ENCODE data around the gene ENTPD1. TPM values are rescaled to one million over a fixed set of nuclear protein-coding genes. Genes with fewer than 3 reads are reported as not detected.
A peak's percentile ranks its signal among the peaks of the same experiment; 100 is the strongest.

The ENTPD1 gene
- total RNA-seq, 1 experiment from 2014 or later: 0.37 TPM

DNA sequence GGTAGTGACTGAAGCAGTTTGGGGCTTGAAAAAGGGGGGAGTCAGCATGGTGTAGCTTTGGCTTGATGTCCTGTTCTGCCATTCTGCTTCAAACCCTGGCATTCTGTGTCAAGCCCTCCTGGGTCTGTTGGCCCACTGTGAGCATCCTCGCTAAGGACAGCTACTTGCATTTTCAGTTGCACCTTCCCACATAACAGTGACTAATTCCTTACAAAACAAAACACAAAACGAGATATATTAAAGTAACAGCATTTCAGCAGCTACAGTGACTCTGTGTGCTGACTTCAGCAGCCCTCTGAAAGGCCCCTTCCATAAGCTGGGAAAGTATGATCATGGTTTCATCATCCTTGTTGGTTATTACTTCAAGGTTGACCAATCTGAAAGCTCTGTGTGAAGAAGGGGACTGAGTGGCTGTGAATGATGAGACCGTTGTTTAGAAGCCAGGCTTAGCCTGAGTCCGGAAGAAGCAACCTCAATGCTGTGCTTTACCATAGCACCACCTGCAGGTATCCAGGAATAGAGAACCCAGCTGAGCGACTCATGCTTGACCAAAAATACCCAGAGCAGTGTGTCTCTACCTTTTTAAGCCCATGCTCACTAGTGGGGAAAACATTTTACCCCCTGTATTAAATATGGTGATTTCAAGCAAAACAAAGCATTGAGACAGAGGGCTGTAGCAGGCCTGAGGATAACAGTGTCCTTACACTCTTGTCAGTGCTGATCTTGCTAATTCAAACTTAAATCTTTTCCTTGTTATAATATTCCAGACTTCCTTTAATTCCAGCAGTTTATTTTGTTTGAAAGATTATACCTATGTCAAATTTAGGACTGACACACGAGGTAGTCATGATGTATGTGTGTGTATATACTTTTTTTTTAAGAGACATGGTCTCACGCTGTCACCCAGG, 109.2 kb downstream of the ENTPD1 start:
- Histone ChIP-seq H3K79me2 (ENCODE audit: insufficient read depth, low read length) (no peaks in the 10 kb centered on the region), H3K9me2 (ENCODE audit: insufficient read depth) (no peaks in the 10 kb centered on the region), H3K27ac (ENCODE audit: low read depth, low read length) (no peak overlapping the region), H3K9ac (ENCODE audit: low read length) (no peak overlapping the region), H3K9me3 (ENCODE audit: control insufficient read depth in 1 of 2, insufficient read depth in 1 of 2, low read depth in 1 of 2, low read length in 2 of 2) (no peaks in the 10 kb centered on the region), H3K4me2 (ENCODE audit: low read length) (no peak overlapping the region), H3K27me3 (ENCODE audit: insufficient read depth, low read length) (no peaks in the 10 kb centered on the region), H3K4me1 (ENCODE audit: control insufficient read depth in 1 of 2, insufficient read depth in 2 of 2, low read length in 2 of 2) (no peaks in the 10 kb centered on the region), H3K36me3 (ENCODE audit: control insufficient read depth in 1 of 2, insufficient read depth in 2 of 2, low read length in 2 of 2) (no peaks in the 10 kb centered on the region), H4K20me1 (ENCODE audit: insufficient read depth) (no peaks in the 10 kb centered on the region), H3K4me3 (replicated peaks in 1 of 2; ENCODE audit: low read depth in 1 of 2, low read length in 2 of 2) (no peak overlapping the region), H2AFZ (ENCODE audit: low read depth, low read length, poor library complexity, severe bottlenecking) (no peak overlapping the region)
- BruUV-seq (replicated peaks): no TSS peak
- intact Hi-C loops (cut with micrococcal nuclease): loop anchor here (1.0 kb wide), 1 partner anchor 171 kb away; no protein-coding TSS in a partner anchor
- RAD21 ChIA-PET (ENCODE audit: low non-redundant PET in 1 of 2, low total read pairs in 2 of 2, uncharacterized antibody in 2 of 2, unreplicated experiment in 2 of 2): interaction anchor here (1.3 to 2.1 kb wide), 3 partner anchors 171 to 490 kb away, joined by 4 to 7 read pairs (median 6); partner anchors contain the start of gene TCTN3 (in 2 of the 2)
- DNase-seq (ENCODE audit: low read depth, low spot score) (peak; percentile 48), ATAC-seq (peak; percentile 98)
- CTCF ChIA-PET: interaction anchor here (0.5 to 4.8 kb wide), 5 partner anchors 8 to 188 kb away, joined by 3 to 38 read pairs (median 4); partner anchors contain the start of gene TCTN3
- POLR2A ChIA-PET: interaction anchor here (2.2 kb wide), 1 partner anchor 172 kb away, joined by 7 read pairs; the partner anchor contains the start of gene TCTN3
- peak; percentile 23; the same call in 1 of the 2 replicates for TF ChIP-seq ELF1 (IDR thresholded peaks at IDR 0.05; ENCODE audit: borderline replicate concordance, low read depth)
- TF ChIP-seq, protein P1, sequence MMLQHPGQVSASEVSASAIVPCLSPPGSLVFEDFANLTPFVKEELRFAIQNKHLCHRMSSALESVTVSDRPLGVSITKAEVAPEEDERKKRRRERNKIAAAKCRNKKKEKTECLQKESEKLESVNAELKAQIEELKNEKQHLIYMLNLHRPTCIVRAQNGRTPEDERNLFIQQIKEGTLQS (IDR thresholded peaks at IDR 0.05): no peak
- TF ChIP-seq TCF7L2 (IDR thresholded peaks at IDR 0.05; ENCODE audit: borderline replicate concordance, extremely low read depth, insufficient read depth, insufficient read length): no peak
- no peak for TF ChIP-seq CBX3 (IDR thresholded peaks at IDR 0.05; ENCODE audit: low read depth)
- TF ChIP-seq EZH2 (IDR thresholded peaks at IDR 0.05): no peak
- no peak for TF ChIP-seq YY1 (IDR thresholded peaks at IDR 0.05; ENCODE audit: extremely low read depth, insufficient replicate concordance, low read depth, low read length)
- no peak for TF ChIP-seq EGR1 (IDR thresholded peaks at IDR 0.05; ENCODE audit: low read depth)
- TF ChIP-seq, protein P2, sequence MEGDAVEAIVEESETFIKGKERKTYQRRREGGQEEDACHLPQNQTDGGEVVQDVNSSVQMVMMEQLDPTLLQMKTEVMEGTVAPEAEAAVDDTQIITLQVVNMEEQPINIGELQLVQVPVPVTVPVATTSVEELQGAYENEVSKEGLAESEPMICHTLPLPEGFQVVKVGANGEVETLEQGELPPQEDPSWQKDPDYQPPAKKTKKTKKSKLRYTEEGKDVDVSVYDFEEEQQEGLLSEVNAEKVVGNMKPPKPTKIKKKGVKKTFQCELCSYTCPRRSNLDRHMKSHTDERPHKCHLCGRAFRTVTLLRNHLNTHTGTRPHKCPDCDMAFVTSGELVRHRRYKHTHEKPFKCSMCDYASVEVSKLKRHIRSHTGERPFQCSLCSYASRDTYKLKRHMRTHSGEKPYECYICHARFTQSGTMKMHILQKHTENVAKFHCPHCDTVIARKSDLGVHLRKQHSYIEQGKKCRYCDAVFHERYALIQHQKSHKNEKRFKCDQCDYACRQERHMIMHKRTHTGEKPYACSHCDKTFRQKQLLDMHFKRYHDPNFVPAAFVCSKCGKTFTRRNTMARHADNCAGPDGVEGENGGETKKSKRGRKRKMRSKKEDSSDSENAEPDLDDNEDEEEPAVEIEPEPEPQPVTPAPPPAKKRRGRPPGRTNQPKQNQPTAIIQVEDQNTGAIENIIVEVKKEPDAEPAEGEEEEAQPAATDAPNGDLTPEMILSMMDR (IDR thresholded peaks at IDR 0.05 in 2 of 3, conservative IDR thresholded peaks at IDR 0.05 in 1 of 3; ENCODE audit: borderline replicate concordance in 1 of 3, insufficient read depth in 1 of 3, low read depth in 2 of 3, low read length in 2 of 3): peak; percentile 76 to 81 (median 78)
- TF ChIP-seq, protein P3, sequence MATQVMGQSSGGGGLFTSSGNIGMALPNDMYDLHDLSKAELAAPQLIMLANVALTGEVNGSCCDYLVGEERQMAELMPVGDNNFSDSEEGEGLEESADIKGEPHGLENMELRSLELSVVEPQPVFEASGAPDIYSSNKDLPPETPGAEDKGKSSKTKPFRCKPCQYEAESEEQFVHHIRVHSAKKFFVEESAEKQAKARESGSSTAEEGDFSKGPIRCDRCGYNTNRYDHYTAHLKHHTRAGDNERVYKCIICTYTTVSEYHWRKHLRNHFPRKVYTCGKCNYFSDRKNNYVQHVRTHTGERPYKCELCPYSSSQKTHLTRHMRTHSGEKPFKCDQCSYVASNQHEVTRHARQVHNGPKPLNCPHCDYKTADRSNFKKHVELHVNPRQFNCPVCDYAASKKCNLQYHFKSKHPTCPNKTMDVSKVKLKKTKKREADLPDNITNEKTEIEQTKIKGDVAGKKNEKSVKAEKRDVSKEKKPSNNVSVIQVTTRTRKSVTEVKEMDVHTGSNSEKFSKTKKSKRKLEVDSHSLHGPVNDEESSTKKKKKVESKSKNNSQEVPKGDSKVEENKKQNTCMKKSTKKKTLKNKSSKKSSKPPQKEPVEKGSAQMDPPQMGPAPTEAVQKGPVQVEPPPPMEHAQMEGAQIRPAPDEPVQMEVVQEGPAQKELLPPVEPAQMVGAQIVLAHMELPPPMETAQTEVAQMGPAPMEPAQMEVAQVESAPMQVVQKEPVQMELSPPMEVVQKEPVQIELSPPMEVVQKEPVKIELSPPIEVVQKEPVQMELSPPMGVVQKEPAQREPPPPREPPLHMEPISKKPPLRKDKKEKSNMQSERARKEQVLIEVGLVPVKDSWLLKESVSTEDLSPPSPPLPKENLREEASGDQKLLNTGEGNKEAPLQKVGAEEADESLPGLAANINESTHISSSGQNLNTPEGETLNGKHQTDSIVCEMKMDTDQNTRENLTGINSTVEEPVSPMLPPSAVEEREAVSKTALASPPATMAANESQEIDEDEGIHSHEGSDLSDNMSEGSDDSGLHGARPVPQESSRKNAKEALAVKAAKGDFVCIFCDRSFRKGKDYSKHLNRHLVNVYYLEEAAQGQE (IDR thresholded peaks at IDR 0.05; ENCODE audit: low read depth): no peak
- no peak for TF ChIP-seq SIN3A (IDR thresholded peaks at IDR 0.05; ENCODE audit: low read depth)
- no peak for TF ChIP-seq ZFX (IDR thresholded peaks at IDR 0.05)
- TF ChIP-seq, protein P4, sequence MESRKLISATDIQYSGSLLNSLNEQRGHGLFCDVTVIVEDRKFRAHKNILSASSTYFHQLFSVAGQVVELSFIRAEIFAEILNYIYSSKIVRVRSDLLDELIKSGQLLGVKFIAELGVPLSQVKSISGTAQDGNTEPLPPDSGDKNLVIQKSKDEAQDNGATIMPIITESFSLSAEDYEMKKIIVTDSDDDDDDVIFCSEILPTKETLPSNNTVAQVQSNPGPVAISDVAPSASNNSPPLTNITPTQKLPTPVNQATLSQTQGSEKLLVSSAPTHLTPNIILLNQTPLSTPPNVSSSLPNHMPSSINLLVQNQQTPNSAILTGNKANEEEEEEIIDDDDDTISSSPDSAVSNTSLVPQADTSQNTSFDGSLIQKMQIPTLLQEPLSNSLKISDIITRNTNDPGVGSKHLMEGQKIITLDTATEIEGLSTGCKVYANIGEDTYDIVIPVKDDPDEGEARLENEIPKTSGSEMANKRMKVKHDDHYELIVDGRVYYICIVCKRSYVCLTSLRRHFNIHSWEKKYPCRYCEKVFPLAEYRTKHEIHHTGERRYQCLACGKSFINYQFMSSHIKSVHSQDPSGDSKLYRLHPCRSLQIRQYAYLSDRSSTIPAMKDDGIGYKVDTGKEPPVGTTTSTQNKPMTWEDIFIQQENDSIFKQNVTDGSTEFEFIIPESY (IDR thresholded peaks at IDR 0.05; ENCODE audit: extremely low read depth, insufficient replicate concordance, low read length): no peak
- no peak for TF ChIP-seq SP1 (IDR thresholded peaks at IDR 0.05; ENCODE audit: low read depth)
- TF ChIP-seq POLR2A (IDR thresholded peaks at IDR 0.05; ENCODE audit: borderline replicate concordance, extremely low read depth, insufficient read depth, insufficient read length): no peak
- no peak for TF ChIP-seq POLR2AphosphoS5 (IDR thresholded peaks at IDR 0.05; ENCODE audit: low read depth, low read length)
- TF ChIP-seq CEBPB (IDR thresholded peaks at IDR 0.05; ENCODE audit: low read depth): no peak
- TF ChIP-seq RAD21 (IDR thresholded peaks at IDR 0.05; ENCODE audit: low read depth): peak; percentile 80
- no peak for TF ChIP-seq ZNF274 (IDR thresholded peaks at IDR 0.05; ENCODE audit: low read depth, low read length)
